Measurements from ENCODE around the gene C1QTNF8.
A peak's percentile ranks its signal among the peaks of the same experiment; 100 is the strongest.

The C1QTNF8 gene

DNA sequence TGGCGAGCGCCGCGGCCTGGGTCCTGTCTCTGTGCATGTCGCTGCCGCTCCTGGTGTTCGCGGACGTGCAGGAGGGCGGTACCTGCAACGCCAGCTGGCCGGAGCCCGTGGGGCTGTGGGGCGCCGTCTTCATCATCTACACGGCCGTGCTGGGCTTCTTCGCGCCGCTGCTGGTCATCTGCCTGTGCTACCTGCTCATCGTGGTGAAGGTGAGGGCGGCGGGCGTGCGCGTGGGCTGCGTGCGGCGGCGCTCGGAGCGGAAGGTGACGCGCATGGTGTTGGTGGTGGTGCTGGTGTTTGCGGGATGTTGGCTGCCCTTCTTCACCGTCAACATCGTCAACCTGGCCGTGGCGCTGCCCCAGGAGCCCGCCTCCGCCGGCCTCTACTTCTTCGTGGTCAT is 16.7 kb downstream of the C1QTNF8 start:
- ATAC-seq, result no peak
- TF ChIP-seq ISL1 (CRISPR knock-in tag; IDR thresholded peaks at IDR 0.05) (no peak), ZNF70 (CRISPR knock-in tag; IDR thresholded peaks at IDR 0.05) (no peak), ZNF8 (CRISPR knock-in tag; IDR thresholded peaks at IDR 0.05) (no peak), TOX (CRISPR knock-in tag; IDR thresholded peaks at IDR 0.05; ENCODE audit: borderline replicate concordance) (no peak), OSR1 (CRISPR knock-in tag; IDR thresholded peaks at IDR 0.05) (no peak), TCF4 (CRISPR knock-in tag; IDR thresholded peaks at IDR 0.05; ENCODE audit: borderline replicate concordance) (no peak), CSDC2 (CRISPR knock-in tag; IDR thresholded peaks at IDR 0.05) (no peak), ZFP3 (CRISPR knock-in tag; IDR thresholded peaks at IDR 0.05) (no peak)
- TF ChIP-seq, protein P1, sequence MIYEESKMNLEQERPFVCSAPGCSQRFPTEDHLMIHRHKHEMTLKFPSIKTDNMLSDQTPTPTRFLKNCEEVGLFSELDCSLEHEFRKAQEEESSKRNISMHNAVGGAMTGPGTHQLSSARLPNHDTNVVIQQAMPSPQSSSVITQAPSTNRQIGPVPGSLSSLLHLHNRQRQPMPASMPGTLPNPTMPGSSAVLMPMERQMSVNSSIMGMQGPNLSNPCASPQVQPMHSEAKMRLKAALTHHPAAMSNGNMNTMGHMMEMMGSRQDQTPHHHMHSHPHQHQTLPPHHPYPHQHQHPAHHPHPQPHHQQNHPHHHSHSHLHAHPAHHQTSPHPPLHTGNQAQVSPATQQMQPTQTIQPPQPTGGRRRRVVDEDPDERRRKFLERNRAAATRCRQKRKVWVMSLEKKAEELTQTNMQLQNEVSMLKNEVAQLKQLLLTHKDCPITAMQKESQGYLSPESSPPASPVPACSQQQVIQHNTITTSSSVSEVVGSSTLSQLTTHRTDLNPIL (CRISPR knock-in tag; IDR thresholded peaks at IDR 0.05; ENCODE audit: low read depth), result no peak
- TF ChIP-seq, protein P2, sequence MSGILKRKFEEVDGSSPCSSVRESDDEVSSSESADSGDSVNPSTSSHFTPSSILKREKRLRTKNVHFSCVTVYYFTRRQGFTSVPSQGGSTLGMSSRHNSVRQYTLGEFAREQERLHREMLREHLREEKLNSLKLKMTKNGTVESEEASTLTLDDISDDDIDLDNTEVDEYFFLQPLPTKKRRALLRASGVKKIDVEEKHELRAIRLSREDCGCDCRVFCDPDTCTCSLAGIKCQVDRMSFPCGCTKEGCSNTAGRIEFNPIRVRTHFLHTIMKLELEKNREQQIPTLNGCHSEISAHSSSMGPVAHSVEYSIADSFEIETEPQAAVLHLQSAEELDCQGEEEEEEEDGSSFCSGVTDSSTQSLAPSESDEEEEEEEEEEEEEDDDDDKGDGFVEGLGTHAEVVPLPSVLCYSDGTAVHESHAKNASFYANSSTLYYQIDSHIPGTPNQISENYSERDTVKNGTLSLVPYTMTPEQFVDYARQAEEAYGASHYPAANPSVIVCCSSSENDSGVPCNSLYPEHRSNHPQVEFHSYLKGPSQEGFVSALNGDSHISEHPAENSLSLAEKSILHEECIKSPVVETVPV (CRISPR knock-in tag; IDR thresholded peaks at IDR 0.05), result no peak

DNA sequence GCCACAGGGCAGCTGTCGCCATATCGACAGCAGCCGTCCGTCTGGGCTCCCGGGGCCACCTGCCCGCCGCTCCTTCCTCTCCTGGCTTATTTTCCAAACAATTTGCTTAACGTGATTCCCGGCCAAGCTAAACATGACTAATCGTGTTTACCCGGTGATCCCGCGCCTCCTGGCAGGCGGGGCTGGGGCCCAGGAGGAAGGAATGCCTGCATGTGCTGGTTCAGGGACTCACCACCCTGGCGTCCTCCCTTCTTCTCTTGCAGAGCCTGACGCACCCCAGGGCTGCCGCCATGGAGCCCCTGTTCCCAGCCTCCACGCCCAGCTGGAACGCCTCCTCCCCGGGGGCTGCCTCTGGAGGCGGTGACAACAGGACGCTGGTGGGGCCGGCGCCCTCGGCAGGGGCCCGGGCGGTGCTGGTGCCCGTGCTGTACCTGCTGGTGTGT is 17.4 kb downstream of the C1QTNF8 start:
- TF ChIP-seq GLIS3 (CRISPR knock-in tag; IDR thresholded peaks at IDR 0.05) (no peak), ZFP30 (CRISPR knock-in tag; IDR thresholded peaks at IDR 0.05) (no peak), SNAI2 (CRISPR knock-in tag; IDR thresholded peaks at IDR 0.05) (no peak), ZFP3 (CRISPR knock-in tag; IDR thresholded peaks at IDR 0.05) (no peak), RARB (CRISPR knock-in tag; IDR thresholded peaks at IDR 0.05) (no peak), TOX (CRISPR knock-in tag; IDR thresholded peaks at IDR 0.05; ENCODE audit: borderline replicate concordance) (no peak), BACH2 (CRISPR knock-in tag; IDR thresholded peaks at IDR 0.05; ENCODE audit: borderline replicate concordance) (no peak), ZC3H10 (CRISPR knock-in tag; IDR thresholded peaks at IDR 0.05) (no peak), PPARA (CRISPR knock-in tag; IDR thresholded peaks at IDR 0.05; ENCODE audit: borderline replicate concordance) (no peak), ZNF565 (CRISPR knock-in tag; conservative IDR thresholded peaks at IDR 0.05; ENCODE audit: low read depth) (no peak), TCF4 (CRISPR knock-in tag; IDR thresholded peaks at IDR 0.05; ENCODE audit: borderline replicate concordance) (no peak), ZNF70 (CRISPR knock-in tag; IDR thresholded peaks at IDR 0.05) (no peak), ESRRG (CRISPR knock-in tag; IDR thresholded peaks at IDR 0.05) (no peak), CSDC2 (CRISPR knock-in tag; IDR thresholded peaks at IDR 0.05) (no peak)
- TF ChIP-seq, protein P2 (CRISPR knock-in tag; IDR thresholded peaks at IDR 0.05), result no peak
- TF ChIP-seq, protein P3, sequence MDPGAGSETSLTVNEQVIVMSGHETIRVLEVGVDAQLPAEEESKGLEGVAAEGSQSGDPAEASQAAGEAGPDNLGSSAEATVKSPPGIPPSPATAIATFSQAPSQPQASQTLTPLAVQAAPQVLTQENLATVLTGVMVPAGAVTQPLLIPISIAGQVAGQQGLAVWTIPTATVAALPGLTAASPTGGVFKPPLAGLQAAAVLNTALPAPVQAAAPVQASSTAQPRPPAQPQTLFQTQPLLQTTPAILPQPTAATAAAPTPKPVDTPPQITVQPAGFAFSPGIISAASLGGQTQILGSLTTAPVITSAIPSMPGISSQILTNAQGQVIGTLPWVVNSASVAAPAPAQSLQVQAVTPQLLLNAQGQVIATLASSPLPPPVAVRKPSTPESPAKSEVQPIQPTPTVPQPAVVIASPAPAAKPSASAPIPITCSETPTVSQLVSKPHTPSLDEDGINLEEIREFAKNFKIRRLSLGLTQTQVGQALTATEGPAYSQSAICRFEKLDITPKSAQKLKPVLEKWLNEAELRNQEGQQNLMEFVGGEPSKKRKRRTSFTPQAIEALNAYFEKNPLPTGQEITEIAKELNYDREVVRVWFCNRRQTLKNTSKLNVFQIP (CRISPR knock-in tag; IDR thresholded peaks at IDR 0.05; ENCODE audit: borderline replicate concordance, low read depth), result no peak
- TF ChIP-seq, protein P4, sequence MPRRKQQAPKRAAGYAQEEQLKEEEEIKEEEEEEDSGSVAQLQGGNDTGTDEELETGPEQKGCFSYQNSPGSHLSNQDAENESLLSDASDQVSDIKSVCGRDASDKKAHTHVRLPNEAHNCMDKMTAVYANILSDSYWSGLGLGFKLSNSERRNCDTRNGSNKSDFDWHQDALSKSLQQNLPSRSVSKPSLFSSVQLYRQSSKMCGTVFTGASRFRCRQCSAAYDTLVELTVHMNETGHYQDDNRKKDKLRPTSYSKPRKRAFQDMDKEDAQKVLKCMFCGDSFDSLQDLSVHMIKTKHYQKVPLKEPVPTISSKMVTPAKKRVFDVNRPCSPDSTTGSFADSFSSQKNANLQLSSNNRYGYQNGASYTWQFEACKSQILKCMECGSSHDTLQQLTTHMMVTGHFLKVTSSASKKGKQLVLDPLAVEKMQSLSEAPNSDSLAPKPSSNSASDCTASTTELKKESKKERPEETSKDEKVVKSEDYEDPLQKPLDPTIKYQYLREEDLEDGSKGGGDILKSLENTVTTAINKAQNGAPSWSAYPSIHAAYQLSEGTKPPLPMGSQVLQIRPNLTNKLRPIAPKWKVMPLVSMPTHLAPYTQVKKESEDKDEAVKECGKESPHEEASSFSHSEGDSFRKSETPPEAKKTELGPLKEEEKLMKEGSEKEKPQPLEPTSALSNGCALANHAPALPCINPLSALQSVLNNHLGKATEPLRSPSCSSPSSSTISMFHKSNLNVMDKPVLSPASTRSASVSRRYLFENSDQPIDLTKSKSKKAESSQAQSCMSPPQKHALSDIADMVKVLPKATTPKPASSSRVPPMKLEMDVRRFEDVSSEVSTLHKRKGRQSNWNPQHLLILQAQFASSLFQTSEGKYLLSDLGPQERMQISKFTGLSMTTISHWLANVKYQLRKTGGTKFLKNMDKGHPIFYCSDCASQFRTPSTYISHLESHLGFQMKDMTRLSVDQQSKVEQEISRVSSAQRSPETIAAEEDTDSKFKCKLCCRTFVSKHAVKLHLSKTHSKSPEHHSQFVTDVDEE (CRISPR knock-in tag; IDR thresholded peaks at IDR 0.05), result no peak
- TF ChIP-seq, protein P5, sequence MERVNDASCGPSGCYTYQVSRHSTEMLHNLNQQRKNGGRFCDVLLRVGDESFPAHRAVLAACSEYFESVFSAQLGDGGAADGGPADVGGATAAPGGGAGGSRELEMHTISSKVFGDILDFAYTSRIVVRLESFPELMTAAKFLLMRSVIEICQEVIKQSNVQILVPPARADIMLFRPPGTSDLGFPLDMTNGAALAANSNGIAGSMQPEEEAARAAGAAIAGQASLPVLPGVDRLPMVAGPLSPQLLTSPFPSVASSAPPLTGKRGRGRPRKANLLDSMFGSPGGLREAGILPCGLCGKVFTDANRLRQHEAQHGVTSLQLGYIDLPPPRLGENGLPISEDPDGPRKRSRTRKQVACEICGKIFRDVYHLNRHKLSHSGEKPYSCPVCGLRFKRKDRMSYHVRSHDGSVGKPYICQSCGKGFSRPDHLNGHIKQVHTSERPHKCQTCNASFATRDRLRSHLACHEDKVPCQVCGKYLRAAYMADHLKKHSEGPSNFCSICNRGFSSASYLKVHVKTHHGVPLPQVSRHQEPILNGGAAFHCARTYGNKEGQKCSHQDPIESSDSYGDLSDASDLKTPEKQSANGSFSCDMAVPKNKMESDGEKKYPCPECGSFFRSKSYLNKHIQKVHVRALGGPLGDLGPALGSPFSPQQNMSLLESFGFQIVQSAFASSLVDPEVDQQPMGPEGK (CRISPR knock-in tag; IDR thresholded peaks at IDR 0.05; ENCODE audit: borderline replicate concordance), result no peak
- peak; percentile 30 for ATAC-seq

Data from SK-N-SH treated with all-trans-retinoic acid at 6 μM for 48 hours (cell line).